HG02678 (cell line): Measurements from ENCODE around the gene APOA4.
A peak's percentile ranks its signal among the peaks of the same experiment; 100 is the strongest.
"Not testable (repeated sequence)": the region's sequence is repeated elsewhere in the genome, so short reads cannot be mapped to it uniquely, and the experiment has no call there.

ENCODE experiments used
- ATAC-seq: cut with Tn5 transposase; IDR thresholded peaks from one replicate; pipeline ENCODE4 v1.9.1; 2021; ENCODE audit warnings: mild to moderate bottlenecking, moderate library complexity; ENCODE audit not compliant: unreplicated experiment

APOA4 gene

DNA sequence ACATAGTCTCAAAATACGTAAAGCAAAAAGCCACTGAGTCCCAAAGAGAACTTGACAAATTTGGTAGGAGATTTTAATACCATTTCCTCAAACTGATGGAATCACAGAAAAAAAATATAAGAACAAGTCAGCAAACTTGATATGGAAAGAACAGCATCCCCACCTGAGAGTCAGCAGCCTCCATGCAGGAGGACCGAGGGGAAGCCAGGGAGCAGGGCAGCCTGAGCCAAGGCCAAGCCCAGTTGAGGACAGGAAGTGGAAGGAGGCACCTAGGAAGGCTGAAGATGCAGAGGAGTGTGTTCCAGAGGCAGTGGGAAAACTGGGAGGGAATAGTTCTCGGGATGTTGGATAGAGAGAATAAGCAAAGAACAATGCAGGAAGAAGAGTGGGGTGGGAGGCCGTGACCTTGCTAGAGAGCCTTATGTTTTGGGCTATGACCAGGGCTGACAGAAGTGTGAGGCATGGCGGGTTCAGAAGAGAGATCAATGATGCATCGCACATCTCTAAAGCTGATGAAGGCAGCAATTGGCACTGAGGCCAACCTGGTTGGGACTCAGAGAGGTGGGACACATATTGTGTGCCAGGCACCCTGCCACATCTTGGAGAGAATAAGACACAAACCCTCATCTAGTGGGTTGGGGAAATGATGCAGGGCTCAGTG, 15.4 kb downstream of the APOA4 start:
- ATAC-seq = no peak

DNA sequence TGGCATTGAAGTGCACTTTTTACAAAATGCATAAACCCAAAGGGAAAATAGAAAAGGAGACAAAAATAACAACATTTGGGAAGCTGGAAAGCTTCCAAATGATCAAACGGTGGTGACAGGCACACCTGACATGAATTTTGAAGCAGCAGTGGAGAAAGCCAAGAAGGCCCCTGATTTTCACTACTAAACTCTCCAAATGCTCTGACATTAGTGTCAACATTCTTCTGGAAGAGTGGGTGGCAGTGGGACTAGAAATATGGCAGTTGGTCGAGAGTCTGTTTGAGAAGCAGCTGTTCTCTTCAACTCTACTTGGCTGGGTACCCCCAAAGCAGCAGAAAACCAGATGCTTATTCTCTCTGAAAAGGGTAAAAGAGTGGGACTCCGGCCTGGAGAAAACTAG, 19.1 kb downstream of the APOA4 start:
- no peak for ATAC-seq

DNA sequence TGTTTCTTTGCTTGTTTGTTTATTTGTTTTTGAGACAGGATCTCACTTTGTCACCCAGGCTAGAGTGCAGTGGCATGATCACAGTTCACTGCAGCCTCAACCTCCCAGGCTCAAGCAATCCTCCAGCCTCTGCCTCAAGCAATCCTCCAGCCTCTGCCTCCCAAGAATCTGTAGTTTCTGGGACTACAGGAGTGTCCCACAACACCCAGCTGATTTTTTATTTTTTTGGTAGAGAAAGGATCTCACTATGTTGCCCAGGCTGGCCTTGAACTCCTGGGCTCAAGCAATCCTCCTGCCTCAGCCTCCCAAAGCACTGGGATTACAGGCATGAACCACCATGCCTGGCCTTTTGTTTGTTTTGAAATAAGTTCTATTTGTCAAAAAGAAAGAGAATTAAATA, 21.4 kb downstream of the APOA4 start:
- not testable (repeated sequence) for ATAC-seq

GRCh38 chr11:116800610-116801009, 22.5 kb downstream of the APOA4 start:
- no peak for ATAC-seq

GRCh38 chr11:116798368-116798767, 24.7 kb downstream of the APOA4 start:
- ATAC-seq = no peak

GRCh38 chr11:116797816-116798215, 25.3 kb downstream of the APOA4 start:
- no peak for ATAC-seq

GRCh38 chr11:116796548-116796947, 26.6 kb downstream of the APOA4 start:
- ATAC-seq = no peak

- ATAC-seq = no peak
Measured at GRCh38 chr11:116794851-116795250, 28.3 kb downstream of the APOA4 start.

DNA sequence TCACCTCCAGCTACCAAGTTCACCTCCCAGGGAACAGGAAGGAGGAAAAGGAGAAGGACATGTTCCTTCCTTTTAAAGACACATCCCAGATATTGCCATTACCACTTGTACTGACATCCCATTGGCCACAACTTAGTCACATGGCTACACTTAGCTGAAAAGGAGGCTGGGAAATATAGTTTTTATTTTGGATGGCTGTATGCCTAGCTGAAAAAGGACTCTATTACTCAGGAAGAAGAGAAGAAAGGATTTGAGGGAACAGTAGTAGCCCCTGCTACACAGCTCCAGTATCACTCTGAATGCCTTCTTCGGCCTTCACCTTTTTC, 29.4 kb downstream of the APOA4 start:
- ATAC-seq = no peak

- no peak for ATAC-seq
Measured at GRCh38 chr11:116792869-116793771, 30.0 kb downstream of the APOA4 start.

- no peak for ATAC-seq
Measured at GRCh38 chr11:116792144-116792868, 30.8 kb downstream of the APOA4 start.

GRCh38 chr11:116791813-116792143, 31.3 kb downstream of the APOA4 start, which contains the start of gene APOA5:
Gene APOA5, minus strand, starts transcription at chr11:116791879. Its CDS starts 19 bp downstream, at chr11:116791860.
- ATAC-seq = no peak

- no peak for ATAC-seq
Measured at GRCh38 chr11:116791002-116791812, 31.9 kb downstream of the APOA4 start.

- ATAC-seq = no peak
Measured at GRCh38 chr11:116790167-116791001, 32.7 kb downstream of the APOA4 start.

GRCh38 chr11:116788975-116789374, 34.1 kb downstream of the APOA4 start:
- no peak for ATAC-seq

DNA sequence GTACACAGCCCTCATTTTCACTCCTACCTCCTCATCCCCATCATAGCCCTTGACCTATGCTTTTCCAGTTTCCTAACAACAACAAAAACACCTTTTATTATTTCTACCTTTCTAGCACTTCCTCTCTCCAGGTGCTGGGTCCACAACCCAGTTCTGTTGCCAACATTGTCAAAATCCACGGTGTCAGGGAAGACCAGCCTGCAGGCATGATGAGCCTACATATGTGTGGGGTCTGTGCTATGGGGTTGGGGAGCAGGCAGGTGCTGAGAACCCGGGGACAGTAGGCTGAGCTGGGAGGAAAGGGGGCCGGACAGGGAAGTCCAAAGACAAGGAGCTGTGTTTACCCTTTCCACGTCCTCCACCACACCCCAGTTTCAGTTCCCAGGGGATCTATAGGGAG, 34.6 kb downstream of the APOA4 start:
- no peak for ATAC-seq

DNA sequence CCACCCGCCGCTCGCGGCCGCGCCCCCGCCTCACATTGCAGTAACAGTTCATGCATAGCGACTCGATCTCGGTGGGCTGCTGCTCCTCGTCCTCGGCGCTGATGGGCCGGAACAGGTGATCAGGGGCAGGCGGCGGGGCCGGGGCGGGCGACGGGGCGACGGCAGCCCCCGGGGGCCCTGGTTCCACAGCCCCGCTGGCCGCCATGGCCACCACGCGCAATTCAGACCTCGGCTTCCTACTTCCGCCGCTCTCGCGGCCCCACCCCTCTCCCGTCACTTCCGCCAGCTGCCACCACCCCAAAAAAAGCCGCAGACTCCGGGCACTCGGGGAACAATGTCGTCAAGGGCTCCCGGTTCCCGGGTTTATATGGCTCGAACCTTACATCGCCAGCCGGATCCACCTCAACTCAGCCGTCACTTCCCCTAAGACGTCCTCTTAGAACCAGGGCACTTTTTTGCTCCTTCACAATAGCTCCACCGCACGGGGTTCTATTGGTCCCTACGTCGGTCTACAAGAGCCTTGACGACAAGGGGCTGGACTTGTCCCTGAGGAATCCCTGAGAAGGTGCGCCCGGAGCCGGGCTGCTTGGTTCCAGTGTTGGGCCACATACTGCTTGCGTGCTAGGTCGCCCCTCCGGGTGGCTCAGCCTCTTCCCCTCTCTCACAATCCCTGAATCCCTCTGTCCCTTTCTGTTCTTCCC, 35.2 kb downstream of the APOA4 start, which contains the start of gene ZPR1:
TSS of gene ZPR1 (minus strand) at position 238 of the 701 bp plus-strand sequence. CDS start at position 205, 33 bp downstream.
- peak; percentile 91 for ATAC-seq

DNA sequence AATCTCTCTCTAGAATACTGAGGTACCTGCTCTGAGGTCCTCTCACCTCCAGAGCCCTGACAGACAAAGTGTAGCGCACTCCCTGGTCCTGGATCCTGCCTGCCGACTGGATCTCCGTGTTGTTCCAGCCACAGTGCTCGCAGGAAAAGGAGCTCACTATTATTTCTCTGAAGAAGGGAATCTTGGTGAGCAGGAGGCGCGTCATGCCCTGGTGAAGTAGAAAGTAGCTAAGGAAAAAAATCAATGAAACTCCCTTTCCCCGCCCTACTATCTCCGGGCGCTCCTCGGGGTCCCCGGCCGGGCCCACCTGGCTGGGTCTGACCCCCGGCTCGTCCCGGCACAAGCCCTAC, 35.7 kb downstream of the APOA4 start:
- ATAC-seq = peak; percentile 29

DNA sequence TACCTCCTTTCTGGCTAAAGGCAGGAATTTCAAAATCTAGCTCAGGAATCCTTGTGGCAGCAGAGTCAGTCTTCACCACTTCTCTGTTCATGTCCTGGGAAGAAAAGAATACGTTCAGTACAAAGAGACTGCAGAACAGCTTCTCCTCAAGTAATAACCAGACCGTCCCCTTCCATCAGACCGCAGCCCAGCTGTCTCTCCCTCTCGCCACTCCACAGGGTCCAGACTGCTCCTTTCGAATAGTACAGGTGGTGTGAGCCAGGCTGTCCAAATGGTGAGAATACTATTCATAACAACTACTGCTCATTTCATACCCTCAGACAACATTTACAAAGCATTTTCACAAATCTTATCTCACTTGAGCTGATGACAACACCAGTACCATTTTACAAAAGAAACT, 36.1 kb downstream of the APOA4 start:
- no peak for ATAC-seq
